HFFc6 (cell line): ENCODE data around the gene SESN1. TPM values are rescaled to one million over a fixed set of nuclear protein-coding genes. Genes with fewer than 3 reads are reported as not detected.

ENCODE experiments used
- DNase-seq: peaks from one replicate; pipeline ENCODE4 v3.0.0-alpha.2; 2018
- H3K27ac Mint-ChIP-seq: 2 replicates; pipeline ENCODE4 v1.8.0; 2020; ENCODE audit warnings: mild to moderate bottlenecking, mixed read lengths
- H3K27me3 Mint-ChIP-seq: 2 replicates; pipeline ENCODE4 v1.8.0; 2021; ENCODE audit warnings: mild to moderate bottlenecking, moderate library complexity, mixed read lengths; ENCODE audit not compliant: insufficient read depth
- H3K36me3 Mint-ChIP-seq: 2 replicates; pipeline ENCODE4 v1.8.0; 2021; ENCODE audit warnings: low read depth, mixed read lengths
- H3K4me1 Mint-ChIP-seq: 2 replicates; pipeline ENCODE4 v1.8.0; 2020; ENCODE audit warnings: low read depth, mixed read lengths
- H3K4me3 Mint-ChIP-seq: 2 replicates; pipeline ENCODE4 v1.8.0; 2020; ENCODE audit warnings: mild to moderate bottlenecking, moderate library complexity, mixed read lengths
- H3K9me3 Mint-ChIP-seq: 2 replicates; pipeline ENCODE4 v1.8.0; 2020; ENCODE audit warnings: mild to moderate bottlenecking, mixed read lengths
- total RNA-seq, 6 experiments: library from RNA; stranded (reverse); fragmentation: NEBNext Ultra II Directional; extraction: Animal tissue kit (Norgen Biotek cat#: 25700); gene quantifications; 2 replicates in 1 of 6; 3 replicates in 5 of 6; pipeline ENCODE4 v1.2.3, GENCODE V29; 2021
- TF ChIP-seq, protein P1 (sequence below): fragments of 200-600 bp; sonication (generic); IDR thresholded peaks from 2 replicates; pipeline ENCODE4 v1.5.0; 2021; ENCODE audit warnings: antibody characterized with exemption, mild to moderate bottlenecking

Gene SESN1
- total RNA-seq, 6 experiments from 2014 or later, result 12.1 to 16.9 (median 13.7) TPM

DNA sequence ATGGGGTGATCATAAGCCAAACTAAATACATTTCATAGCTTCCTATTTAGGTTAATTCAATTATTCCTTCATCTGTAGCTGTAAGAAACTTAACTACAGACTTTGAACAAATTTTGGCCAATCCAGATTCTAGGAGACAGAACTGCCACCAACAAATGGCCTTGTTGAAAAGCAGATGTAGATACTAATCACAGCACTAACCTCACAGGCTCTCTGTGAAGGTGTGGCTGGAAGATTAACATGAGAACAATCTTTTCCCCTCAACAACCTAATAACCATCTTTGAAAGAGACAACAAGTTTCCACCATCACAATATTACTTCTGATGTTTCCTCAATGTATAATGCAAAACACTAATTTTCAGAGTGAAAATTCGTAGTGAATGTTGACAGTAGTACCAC, 87.8 kb downstream of the SESN1 start:
- H3K27me3 Mint-ChIP-seq, result no peaks in the 10 kb centered on the region
- H3K4me3 Mint-ChIP-seq, result peak overlapping the region; percentile 95
- H3K4me1 Mint-ChIP-seq, result peaks cover 42% of the 10 kb centered on the region

DNA sequence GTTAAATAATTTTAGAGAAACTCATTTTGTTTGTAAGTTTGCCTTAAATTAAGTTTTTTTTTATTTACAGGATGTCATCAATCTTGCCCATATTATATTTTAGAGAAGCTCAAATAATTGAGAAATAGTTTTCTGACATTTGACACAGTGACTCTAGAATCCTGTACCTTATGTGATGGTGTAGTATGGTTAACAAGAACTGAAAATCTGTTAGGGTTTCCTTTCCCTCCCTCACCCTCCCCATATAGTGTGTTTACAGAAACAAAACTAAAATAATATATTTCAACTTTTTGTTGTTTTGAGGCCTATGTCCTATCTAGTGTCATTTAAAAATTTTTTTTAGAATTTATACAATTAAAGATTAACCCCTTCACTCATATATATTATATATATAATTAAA, 91.8 kb downstream of the SESN1 start:
- Mint-ChIP-seq H3K27ac (no peak overlapping the region), H3K27me3 (no peaks in the 10 kb centered on the region), H3K4me3 (no peak overlapping the region), H3K4me1 (peaks cover 27% of the 10 kb centered on the region), H3K36me3 (peaks cover 13% of the 10 kb centered on the region), H3K9me3 (no peaks in the 10 kb centered on the region)
- DNase-seq, result no peak
- TF ChIP-seq, protein P1, sequence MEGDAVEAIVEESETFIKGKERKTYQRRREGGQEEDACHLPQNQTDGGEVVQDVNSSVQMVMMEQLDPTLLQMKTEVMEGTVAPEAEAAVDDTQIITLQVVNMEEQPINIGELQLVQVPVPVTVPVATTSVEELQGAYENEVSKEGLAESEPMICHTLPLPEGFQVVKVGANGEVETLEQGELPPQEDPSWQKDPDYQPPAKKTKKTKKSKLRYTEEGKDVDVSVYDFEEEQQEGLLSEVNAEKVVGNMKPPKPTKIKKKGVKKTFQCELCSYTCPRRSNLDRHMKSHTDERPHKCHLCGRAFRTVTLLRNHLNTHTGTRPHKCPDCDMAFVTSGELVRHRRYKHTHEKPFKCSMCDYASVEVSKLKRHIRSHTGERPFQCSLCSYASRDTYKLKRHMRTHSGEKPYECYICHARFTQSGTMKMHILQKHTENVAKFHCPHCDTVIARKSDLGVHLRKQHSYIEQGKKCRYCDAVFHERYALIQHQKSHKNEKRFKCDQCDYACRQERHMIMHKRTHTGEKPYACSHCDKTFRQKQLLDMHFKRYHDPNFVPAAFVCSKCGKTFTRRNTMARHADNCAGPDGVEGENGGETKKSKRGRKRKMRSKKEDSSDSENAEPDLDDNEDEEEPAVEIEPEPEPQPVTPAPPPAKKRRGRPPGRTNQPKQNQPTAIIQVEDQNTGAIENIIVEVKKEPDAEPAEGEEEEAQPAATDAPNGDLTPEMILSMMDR, result no peak

More for the DNA sequence above, 87.8 kb downstream of the SESN1 start:
- H3K36me3 Mint-ChIP-seq, result no peaks in the 10 kb centered on the region
- TF ChIP-seq, protein P1, result no peak
- no peak overlapping the region for H3K27ac Mint-ChIP-seq
- H3K9me3 Mint-ChIP-seq, result no peaks in the 10 kb centered on the region
- no peak for DNase-seq

DNA sequence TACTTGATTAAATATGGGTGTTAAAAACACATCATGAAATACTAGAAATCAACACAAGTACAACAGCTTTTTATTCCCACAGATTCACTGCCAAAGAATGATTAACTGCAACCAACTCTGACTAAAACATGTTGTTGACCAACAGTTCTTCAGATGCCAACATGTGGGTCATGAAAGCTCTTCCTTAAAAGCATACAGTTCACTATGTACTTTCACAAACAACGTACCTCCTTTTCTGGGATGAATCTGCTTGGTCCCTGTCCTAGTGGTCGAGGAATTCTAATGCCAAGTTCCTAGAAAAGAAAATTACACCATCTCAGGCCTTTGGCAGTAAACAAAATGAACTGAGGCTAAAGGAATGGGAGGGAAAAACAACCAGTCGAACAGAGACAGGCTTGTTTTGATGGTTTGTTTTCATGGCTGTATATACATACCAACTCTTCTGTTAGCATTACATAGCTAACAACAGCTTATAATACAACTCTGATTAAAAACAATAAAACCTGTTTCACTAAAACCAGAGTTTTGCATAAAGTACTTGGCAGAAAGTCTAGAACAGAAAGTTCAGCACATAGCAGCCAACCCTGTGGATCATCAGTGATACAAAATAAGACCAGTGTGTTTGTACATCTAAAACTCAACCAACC, 92.5 kb downstream of the SESN1 start:
- Mint-ChIP-seq H3K27ac (peak overlapping the region; percentile 43), H3K27me3 (no peaks in the 10 kb centered on the region), H3K4me3 (no peak overlapping the region; the same call in 1 of the 2 replicates), H3K9me3 (no peaks in the 10 kb centered on the region), H3K36me3 (peaks cover 17% of the 10 kb centered on the region), H3K4me1 (peaks cover 20% of the 10 kb centered on the region)
- DNase-seq, result peak; percentile 34
- TF ChIP-seq, protein P1, result no peak

DNA sequence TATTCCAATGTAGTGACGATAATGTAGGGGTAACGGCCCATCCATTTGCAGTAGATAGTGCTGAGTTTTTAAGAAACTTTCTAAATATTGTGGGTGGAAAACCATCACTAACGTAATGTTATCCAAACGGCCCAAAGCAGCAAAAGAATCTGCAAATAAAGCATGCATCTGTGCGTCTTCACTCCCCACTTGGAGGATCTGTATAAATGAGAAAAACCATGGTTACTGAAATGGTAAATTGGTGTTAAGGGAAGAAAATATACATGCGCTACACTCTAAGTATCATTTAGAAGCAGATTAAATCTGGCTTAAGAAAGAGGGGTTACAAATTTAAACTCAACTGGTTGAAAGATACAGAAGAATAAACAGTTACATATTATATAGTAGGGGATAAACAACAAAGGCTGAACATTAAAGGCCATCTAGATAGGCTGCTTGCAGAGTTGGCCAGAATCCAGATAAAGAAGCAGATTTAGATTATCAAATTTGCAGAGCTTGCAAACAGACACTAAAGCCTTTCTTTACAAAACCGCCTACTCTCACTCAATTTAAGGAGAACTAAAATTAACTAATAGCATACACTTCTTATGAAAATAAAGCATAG, 93.3 kb downstream of the SESN1 start:
- H3K27me3 Mint-ChIP-seq, result no peaks in the 10 kb centered on the region
- H3K4me3 Mint-ChIP-seq, result no peak overlapping the region
- DNase-seq, result no peak
- TF ChIP-seq, protein P1, result no peak
- H3K9me3 Mint-ChIP-seq, result no peaks in the 10 kb centered on the region
- H3K4me1 Mint-ChIP-seq, result peaks cover 13% of the 10 kb centered on the region
- H3K27ac Mint-ChIP-seq, result no peak overlapping the region
- peaks cover 22% of the 10 kb centered on the region for H3K36me3 Mint-ChIP-seq

DNA sequence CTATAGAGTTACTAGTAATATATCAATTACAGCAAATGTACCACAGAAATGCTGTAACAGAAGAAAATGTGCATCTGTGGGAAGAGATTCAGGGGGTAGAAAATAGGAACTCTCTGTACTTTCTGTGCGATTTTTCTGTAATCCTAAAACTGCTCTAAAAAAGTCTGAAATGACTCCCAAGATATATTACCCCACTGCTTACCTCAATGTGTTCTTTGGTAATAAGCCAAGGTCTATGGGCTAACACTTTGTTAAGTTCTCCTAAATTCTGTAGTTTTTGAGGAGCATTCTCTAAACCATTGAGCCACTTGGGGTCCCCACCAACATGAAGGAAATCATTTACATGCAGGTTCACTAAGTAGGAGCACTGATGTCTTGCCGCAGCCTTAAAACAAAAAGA, 94.4 kb downstream of the SESN1 start:
- Mint-ChIP-seq H3K9me3 (no peaks in the 10 kb centered on the region), H3K4me3 (no peak overlapping the region), H3K27ac (no peak overlapping the region), H3K36me3 (peaks cover 22% of the 10 kb centered on the region), H3K4me1 (peaks cover 13% of the 10 kb centered on the region), H3K27me3 (no peaks in the 10 kb centered on the region; the same call in 1 of the 2 replicates)
- DNase-seq, result no peak
- TF ChIP-seq, protein P1, result no peak
